ENCODE results near the gene E2F4. TPM values are rescaled to one million over a fixed set of nuclear protein-coding genes. Genes with fewer than 3 reads are reported as not detected.
A peak's percentile ranks its signal among the peaks of the same experiment; 100 is the strongest.

Gene E2F4
- total and polyA plus RNA-seq, 2 of the 13 experiments (the other 11 are each of a cell fraction or from before 2014, with no cell fraction given) = 84.8 to 91.2 TPM

DNA sequence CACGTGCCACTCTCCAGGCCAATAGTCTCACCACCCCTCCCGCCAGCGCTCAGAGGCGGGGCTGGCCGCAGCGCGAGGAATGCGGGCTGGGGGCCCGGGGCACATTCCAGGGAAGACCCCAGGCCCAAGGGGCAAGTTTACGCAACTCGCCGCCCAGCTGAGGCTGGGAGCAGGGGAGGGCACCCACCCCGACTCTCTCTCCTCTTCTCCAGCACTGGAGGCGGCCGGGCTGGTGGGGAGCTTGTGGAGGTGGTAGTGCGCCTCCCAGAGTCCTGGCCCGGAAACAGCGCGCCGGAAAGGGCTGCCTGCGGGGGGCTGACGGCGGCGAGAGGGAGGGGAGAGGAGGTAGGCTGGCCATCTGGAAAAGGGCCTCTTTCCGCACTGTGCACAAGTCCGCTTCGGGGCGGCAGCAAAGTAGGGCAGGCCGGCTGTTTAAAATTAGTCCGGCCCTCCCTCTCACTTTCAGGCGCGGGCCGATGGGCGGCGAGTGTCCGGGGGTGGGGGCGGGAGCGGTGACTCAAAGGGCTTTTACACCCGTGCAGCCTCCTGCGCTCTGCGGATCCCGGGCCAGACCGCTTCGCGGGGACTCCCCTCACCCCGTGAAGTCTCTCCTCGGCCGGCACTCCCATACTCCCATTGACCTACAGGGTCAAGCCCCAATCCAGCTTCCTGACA, 54.3 kb downstream of the E2F4 start (continued):
- TF ChIP-seq ZNF136 (CRISPR knock-in tag; IDR thresholded peaks at IDR 0.05; ENCODE audit: low read depth) (0 out of 2 replicates have a peak, but pooled peaks have one; percentile 29), PRPF4 (IDR thresholded peaks at IDR 0.05; ENCODE audit: low read depth, low read length, poor library complexity, severe bottlenecking) (no peak), ZC3H4 (CRISPR knock-in tag; IDR thresholded peaks at IDR 0.05; ENCODE audit: borderline replicate concordance) (no peak), U2AF2 (IDR thresholded peaks at IDR 0.05; ENCODE audit: low read depth, low read length) (no peak), ZNF510 (CRISPR knock-in tag; IDR thresholded peaks at IDR 0.05; ENCODE audit: low read depth) (no peak), ZNF557 (CRISPR knock-in tag; IDR thresholded peaks at IDR 0.05) (peak; percentile 96), ZNF577 (CRISPR knock-in tag; IDR thresholded peaks at IDR 0.05; ENCODE audit: borderline replicate concordance, low read depth) (no peak), BRD4 (CRISPR knock-in tag; IDR thresholded peaks at IDR 0.05) (peak; percentile 56), ZNF235 (CRISPR knock-in tag; IDR thresholded peaks at IDR 0.05; ENCODE audit: borderline replicate concordance) (peak; percentile 82; the same call in 1 of the 2 replicates), IRX3 (CRISPR knock-in tag; IDR thresholded peaks at IDR 0.05; ENCODE audit: borderline replicate concordance, low read depth) (peak; percentile 70; the same call in 1 of the 2 replicates), CEBPG (CRISPR knock-in tag; IDR thresholded peaks at IDR 0.05) (peak; percentile 95), ZNF619 (CRISPR knock-in tag; IDR thresholded peaks at IDR 0.05) (peak; percentile 90; the same call in 1 of the 2 replicates), TMF1 (CRISPR knock-in tag; IDR thresholded peaks at IDR 0.05; ENCODE audit: low read depth) (peak; percentile 88; the same call in 1 of the 2 replicates), HOXA5 (CRISPR knock-in tag; IDR thresholded peaks at IDR 0.05) (no peak; the same call in 1 of the 2 replicates), HNRNPL (IDR thresholded peaks at IDR 0.05; ENCODE audit: low read depth, low read length) (0 out of 2 replicates have a peak, but pooled peaks have one; percentile 10), NFRKB (IDR thresholded peaks at IDR 0.05) (no peak), ZNF790 (CRISPR knock-in tag; IDR thresholded peaks at IDR 0.05; ENCODE audit: borderline replicate concordance) (0 out of 2 replicates have a peak, but pooled peaks have one; percentile 79), PLRG1 (conservative IDR thresholded peaks at IDR 0.05) (no peak), KDM6A (CRISPR knock-in tag; IDR thresholded peaks at IDR 0.05; ENCODE audit: low read depth) (peak; percentile 75), ATF7-NPFF (CRISPR knock-in tag; IDR thresholded peaks at IDR 0.05; ENCODE audit: low read depth) (peak; percentile 90), BCL6 (CRISPR knock-in tag; IDR thresholded peaks at IDR 0.05) (peak; percentile 86), ZNF337 (CRISPR knock-in tag; IDR thresholded peaks at IDR 0.05; ENCODE audit: borderline replicate concordance, low read depth) (0 out of 2 replicates have a peak, but pooled peaks have one; percentile 55)
- TF ChIP-seq, protein P1, sequence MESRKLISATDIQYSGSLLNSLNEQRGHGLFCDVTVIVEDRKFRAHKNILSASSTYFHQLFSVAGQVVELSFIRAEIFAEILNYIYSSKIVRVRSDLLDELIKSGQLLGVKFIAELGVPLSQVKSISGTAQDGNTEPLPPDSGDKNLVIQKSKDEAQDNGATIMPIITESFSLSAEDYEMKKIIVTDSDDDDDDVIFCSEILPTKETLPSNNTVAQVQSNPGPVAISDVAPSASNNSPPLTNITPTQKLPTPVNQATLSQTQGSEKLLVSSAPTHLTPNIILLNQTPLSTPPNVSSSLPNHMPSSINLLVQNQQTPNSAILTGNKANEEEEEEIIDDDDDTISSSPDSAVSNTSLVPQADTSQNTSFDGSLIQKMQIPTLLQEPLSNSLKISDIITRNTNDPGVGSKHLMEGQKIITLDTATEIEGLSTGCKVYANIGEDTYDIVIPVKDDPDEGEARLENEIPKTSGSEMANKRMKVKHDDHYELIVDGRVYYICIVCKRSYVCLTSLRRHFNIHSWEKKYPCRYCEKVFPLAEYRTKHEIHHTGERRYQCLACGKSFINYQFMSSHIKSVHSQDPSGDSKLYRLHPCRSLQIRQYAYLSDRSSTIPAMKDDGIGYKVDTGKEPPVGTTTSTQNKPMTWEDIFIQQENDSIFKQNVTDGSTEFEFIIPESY (CRISPR knock-in tag; IDR thresholded peaks at IDR 0.05) = peak; percentile 55; the same call in 1 of the 2 replicates
- TF ChIP-seq, protein P2, sequence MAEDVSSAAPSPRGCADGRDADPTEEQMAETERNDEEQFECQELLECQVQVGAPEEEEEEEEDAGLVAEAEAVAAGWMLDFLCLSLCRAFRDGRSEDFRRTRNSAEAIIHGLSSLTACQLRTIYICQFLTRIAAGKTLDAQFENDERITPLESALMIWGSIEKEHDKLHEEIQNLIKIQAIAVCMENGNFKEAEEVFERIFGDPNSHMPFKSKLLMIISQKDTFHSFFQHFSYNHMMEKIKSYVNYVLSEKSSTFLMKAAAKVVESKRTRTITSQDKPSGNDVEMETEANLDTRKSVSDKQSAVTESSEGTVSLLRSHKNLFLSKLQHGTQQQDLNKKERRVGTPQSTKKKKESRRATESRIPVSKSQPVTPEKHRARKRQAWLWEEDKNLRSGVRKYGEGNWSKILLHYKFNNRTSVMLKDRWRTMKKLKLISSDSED (CRISPR knock-in tag; IDR thresholded peaks at IDR 0.05) = no peak
- TF ChIP-seq, protein P3, sequence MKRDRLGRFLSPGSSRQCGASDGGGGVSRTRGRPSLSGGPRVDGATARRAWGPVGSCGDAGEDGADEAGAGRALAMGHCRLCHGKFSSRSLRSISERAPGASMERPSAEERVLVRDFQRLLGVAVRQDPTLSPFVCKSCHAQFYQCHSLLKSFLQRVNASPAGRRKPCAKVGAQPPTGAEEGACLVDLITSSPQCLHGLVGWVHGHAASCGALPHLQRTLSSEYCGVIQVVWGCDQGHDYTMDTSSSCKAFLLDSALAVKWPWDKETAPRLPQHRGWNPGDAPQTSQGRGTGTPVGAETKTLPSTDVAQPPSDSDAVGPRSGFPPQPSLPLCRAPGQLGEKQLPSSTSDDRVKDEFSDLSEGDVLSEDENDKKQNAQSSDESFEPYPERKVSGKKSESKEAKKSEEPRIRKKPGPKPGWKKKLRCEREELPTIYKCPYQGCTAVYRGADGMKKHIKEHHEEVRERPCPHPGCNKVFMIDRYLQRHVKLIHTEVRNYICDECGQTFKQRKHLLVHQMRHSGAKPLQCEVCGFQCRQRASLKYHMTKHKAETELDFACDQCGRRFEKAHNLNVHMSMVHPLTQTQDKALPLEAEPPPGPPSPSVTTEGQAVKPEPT (CRISPR knock-in tag; IDR thresholded peaks at IDR 0.05; ENCODE audit: low read depth) = peak; percentile 60; the same call in 1 of the 2 replicates
- TF ChIP-seq, protein P4, sequence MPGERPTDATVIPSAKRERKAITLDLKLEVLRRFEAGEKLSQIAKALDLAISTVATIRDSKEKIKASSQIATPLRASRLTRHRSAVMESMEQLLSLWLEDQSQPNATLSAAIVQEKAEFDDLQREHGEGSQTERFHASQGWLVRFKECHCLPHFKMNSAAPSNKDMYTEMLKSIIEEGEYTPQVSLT (CRISPR knock-in tag; IDR thresholded peaks at IDR 0.05; ENCODE audit: borderline replicate concordance, low read depth) = 0 out of 2 replicates have a peak, but pooled peaks have one; percentile 88
